Coronary artery (tissue), 2 donors: ENCODE measurements around the gene TAS1R1.
A peak's percentile ranks its signal among the peaks of the same experiment; 100 is the strongest.

ENCODE experiments used
- DNase-seq: peaks from one replicate; pipeline ENCODE4 v3.0.0-alpha.2; 2017; ENCODE audit warnings: low spot score
- H3K27ac ChIP-seq, 2 donors: fragments of 200-600 bp; sonication (generic); one replicate each; pipeline ENCODE4 v1.5.1; 2016 to 2019
- H3K4me3 ChIP-seq: fragments of 200-600 bp; sonication (generic); 2 replicates; pipeline ENCODE4 v1.5.1; 2016; ENCODE audit warnings: mild to moderate bottlenecking, moderate library complexity
- CTCF ChIP-seq: fragments of 200-600 bp; sonication (generic); IDR thresholded peaks from one replicate; pipeline ENCODE4 v1.5.1; 2019; ENCODE audit warnings: antibody characterized with exemption

TAS1R1 gene

GRCh38 chr1:6622396-6623152 lies 67.5 kb downstream of the TAS1R1 start:
- H3K27ac ChIP-seq, result no peak overlapping the region
- H3K4me3 ChIP-seq, result no peak overlapping the region
- no peak for TF ChIP-seq CTCF
- DNase-seq, result no peak

GRCh38 chr1:6623269-6623965 lies 68.3 kb downstream of the TAS1R1 start:
- Histone ChIP-seq H3K27ac (no peak overlapping the region), H3K4me3 (no peak overlapping the region)
- TF ChIP-seq CTCF, result no peak
- DNase-seq, result no peak

- peak; percentile 89 for DNase-seq
- TF ChIP-seq CTCF, result no peak
- H3K4me3 ChIP-seq, result peak within 1 kb of the TSS; percentile 87
- H3K27ac ChIP-seq, result peak within 1 kb of the TSS; percentile 94 to 95
These were observed 69.8 kb downstream of the TAS1R1 start, which contains the start of gene THAP3 for GRCh38 chr1:6624710-6625583. TSS of gene THAP3 (plus strand) at chr1:6624868. CDS start at chr1:6625219, 351 bp downstream.

GRCh38 chr1:6625584-6626149 lies 70.6 kb downstream of the TAS1R1 start:
- no peak for DNase-seq
- peak overlapping the region; percentile 87 for H3K4me3 ChIP-seq
- peak overlapping the region; percentile 94 to 95 for H3K27ac ChIP-seq
- TF ChIP-seq CTCF, result no peak

GRCh38 chr1:6627031-6627430 lies 71.9 kb downstream of the TAS1R1 start:
- TF ChIP-seq CTCF, result no peak
- Histone ChIP-seq H3K27ac (no peak overlapping the region), H3K4me3 (peak overlapping the region; percentile 87)
- no peak for DNase-seq

GRCh38 chr1:6627841-6628545 lies 72.9 kb downstream of the TAS1R1 start:
- H3K4me3 ChIP-seq, result no peak overlapping the region
- DNase-seq, result no peak
- H3K27ac ChIP-seq, result no peak overlapping the region
- TF ChIP-seq CTCF, result no peak
